MV-4-11 (cell line): ENCODE data around the gene GXYLT2.

ENCODE experiments used
- DNase-seq: peaks from one replicate; lab custom pipeline; 2025; lab: John Stamatoyannopoulos, UW

GXYLT2 gene

DNA sequence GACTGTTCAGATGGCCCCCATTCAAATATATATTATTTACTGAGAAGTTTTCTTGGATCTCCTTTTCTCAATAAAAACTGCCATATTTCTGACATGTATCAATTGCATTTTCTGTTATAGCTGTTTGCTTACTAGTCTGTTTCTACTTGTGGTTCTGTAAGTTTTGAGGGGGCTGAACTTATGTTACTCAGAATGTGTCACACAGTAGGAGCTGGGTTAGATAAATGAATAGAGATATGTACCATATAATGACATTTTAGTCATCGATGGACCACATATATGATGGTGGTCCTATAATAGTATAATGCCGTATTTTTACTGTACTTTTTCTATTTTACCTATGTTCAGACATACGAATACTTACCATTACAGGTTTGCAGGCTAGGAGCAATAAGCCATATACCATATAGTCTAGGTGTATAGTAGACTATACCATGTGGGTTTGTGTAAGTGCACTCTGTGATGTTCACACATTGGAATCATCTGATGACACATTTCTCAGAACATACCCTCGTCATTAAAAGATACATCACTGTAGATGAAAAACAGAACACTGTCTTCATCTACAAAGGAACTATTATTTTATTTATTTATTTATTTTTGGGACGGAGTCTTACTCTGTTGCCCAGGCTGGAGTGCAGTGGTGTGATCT is 131.1 kb downstream of the GXYLT2 start:
- no peak for DNase-seq

DNA sequence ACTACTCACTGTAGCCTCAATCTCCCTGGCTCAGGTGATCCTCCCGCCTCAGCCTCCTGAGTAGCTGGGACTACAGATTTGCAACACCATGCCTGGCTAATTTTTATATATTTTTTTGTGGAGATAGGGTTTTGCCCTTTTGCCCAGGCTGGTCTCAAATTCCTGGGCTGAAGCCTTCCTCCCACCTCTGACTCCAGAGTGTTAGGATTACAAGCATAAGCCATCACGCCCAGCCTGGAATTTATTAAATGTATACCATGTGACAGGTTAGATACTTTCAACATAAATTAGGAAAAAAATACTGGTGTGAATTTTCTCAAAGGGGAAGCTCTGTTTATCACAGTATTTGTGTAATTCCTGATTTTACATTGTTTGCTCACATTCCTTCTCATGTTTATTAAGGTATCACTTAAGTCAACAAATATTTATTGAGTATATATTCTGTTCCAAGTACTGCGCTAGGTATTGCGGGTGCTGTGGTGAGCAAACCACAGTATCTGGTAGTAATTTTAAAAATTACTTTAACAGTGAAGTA is 133.5 kb downstream of the GXYLT2 start:
- DNase-seq: no peak

DNA sequence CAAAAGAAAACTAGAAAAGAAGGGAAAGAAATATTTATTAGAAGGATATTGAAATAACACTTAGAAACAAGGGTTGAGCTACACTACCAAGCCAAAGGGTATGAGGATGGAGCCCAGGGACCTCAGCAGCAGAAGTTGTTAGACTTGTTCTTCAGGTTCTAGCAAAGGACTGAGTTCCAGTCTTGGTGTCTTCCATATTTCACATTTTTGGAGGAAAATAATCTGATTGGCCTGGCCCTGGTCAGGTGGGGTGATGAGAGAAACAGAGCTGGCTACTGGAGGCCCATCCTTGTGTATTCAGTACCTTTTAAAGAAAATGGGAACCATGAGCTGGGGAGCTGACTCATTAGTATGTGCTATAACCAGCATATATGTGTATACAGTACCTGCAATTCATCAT is 137.0 kb downstream of the GXYLT2 start:
- DNase-seq: no peak

DNA sequence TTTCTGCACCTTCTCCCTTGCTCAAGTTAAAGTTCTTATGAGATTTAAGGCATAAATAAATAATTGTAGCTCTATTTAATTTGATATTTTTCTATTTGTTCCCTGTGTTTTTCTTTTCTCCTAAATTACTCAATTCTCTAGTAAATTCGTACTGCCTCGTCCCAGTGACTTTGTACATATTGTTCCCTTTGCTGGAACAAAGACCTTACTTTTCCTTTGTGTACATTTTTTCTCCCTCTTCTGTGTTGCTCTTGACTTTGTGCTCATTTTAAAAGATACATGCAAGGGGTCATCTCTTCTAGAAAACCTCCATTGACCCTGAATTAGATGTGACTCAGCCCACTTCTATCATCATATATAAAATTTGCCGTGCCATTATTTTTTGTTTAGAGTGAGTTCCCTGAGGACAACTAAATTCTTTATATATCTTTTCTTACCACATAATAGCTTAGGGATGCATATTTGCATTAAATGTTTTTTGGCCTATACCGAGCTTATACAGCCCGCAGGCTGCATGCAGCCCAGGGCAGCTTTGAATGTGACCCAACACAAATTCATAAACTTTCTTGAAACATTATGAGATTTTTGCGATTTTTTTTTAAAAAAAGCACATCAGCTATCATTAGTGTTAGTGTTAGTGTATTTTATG is 138.4 kb downstream of the GXYLT2 start:
- DNase-seq: no peak
